Measurements from ENCODE around the gene CDH15.
"Not testable (repeated sequence)": the region's sequence is repeated elsewhere in the genome, so short reads cannot be mapped to it uniquely, and the experiment has no call there.

CDH15 gene

GRCh38 chr16:89242795-89243200 is 71.2 kb downstream of the CDH15 start:
- no peak for DNase-seq

DNA sequence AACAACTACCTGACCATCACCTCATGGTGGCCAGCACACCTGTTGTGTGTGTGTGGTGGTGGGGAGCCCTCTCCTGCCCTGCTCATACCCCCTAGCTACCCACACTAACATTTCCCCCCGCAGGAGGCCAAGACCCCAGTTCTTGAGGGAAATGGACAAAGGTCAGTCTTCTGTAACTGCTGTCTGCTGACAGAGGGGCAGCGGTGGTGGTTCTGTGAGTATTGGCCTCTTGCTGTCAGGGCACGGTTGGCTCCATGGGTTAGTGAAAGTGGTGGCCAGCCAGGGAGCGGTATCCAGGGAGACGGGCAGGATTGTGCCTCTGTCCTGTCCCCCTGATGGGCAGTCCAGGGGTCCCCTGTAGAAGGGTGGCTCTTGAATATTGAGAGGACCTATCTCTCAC is 72.1 kb downstream of the CDH15 start:
- DNase-seq: no peak

- DNase-seq: not testable (repeated sequence)
Measured at GRCh38 chr16:89244264-89244663, 72.7 kb downstream of the CDH15 start.

GRCh38 chr16:89244754-89245153 is 73.2 kb downstream of the CDH15 start:
- DNase-seq: no peak
